GM18526 (cell line): ENCODE data around the gene AGPAT3.

Experiments used
- POLR2A ChIP-seq: IDR thresholded peaks from 3 replicates; pipeline ENCODE4 v1.6.1; 2011; ENCODE audit not compliant: insufficient read length; ENCODE audit errors: extremely low read depth

Gene AGPAT3

GRCh38 chr21:43919871-43920801, 55.1 kb downstream of the AGPAT3 start:
- no peak for TF ChIP-seq POLR2A

GRCh38 chr21:43921571-43921978, 56.6 kb downstream of the AGPAT3 start:
- no peak for TF ChIP-seq POLR2A

- TF ChIP-seq POLR2A, result peak; percentile 18
Observed at GRCh38 chr21:43921979-43922945, 57.2 kb downstream of the AGPAT3 start.

- TF ChIP-seq POLR2A, result no peak
Observed at GRCh38 chr21:43922949-43923348, 57.9 kb downstream of the AGPAT3 start.

GRCh38 chr21:43923391-43923790, 58.4 kb downstream of the AGPAT3 start:
- no peak for TF ChIP-seq POLR2A

GRCh38 chr21:43924421-43925095, 59.5 kb downstream of the AGPAT3 start:
- TF ChIP-seq POLR2A, result no peak

GRCh38 chr21:43925096-43925481, 60.1 kb downstream of the AGPAT3 start:
- no peak for TF ChIP-seq POLR2A

GRCh38 chr21:43925609-43926008, 60.6 kb downstream of the AGPAT3 start:
- no peak for TF ChIP-seq POLR2A

GRCh38 chr21:43926196-43926595, 61.2 kb downstream of the AGPAT3 start:
- no peak for TF ChIP-seq POLR2A

GRCh38 chr21:43927591-43928221, 62.7 kb downstream of the AGPAT3 start:
- TF ChIP-seq POLR2A, result no peak

GRCh38 chr21:43928222-43929125, 63.5 kb downstream of the AGPAT3 start:
- TF ChIP-seq POLR2A, result no peak

GRCh38 chr21:43929217-43929971, 64.4 kb downstream of the AGPAT3 start:
- TF ChIP-seq POLR2A, result no peak
